Stimulated activated CD8-positive, alpha-beta memory T cell treated with anti-CD3 and anti-CD28 coated beads, Interleukin-15, amount 100 ng/mL, for 4 hours (primary cell): ENCODE data around the gene TRAPPC2.
A peak's percentile ranks its signal among the peaks of the same experiment; 100 is the strongest.

Experiments
- DNase-seq, 2 donors: peaks; one replicate each; pipeline ENCODE4 v3.0.0-alpha.2; 2020; ENCODE audit warnings: low read depth in 2 of 2

The TRAPPC2 gene

GRCh38 chrX:13669246-13669737 is 65.1 kb downstream of the TRAPPC2 start:
- DNase-seq = peak; percentile 17 to 23

GRCh38 chrX:13667919-13668318 is 66.5 kb downstream of the TRAPPC2 start:
- no peak for DNase-seq

- no peak for DNase-seq
These were observed 67.6 kb downstream of the TRAPPC2 start for GRCh38 chrX:13666836-13667235.

GRCh38 chrX:13664020-13664419 is 70.4 kb downstream of the TRAPPC2 start:
- DNase-seq = no peak

- DNase-seq = no peak
These were observed 72.0 kb downstream of the TRAPPC2 start for GRCh38 chrX:13662355-13662791.
